T47D (cell line): ENCODE results near the gene GDF9.

Source experiments
- DNase-seq, 2 experiments: peaks; one replicate each; pipeline versions ENCODE4 v3.0.0 to v3.0.0-alpha.2; 2011 to 2012; ENCODE audit warnings: low read depth in 1 of 2, low spot score in 1 of 2
- JUND ChIP-seq: IDR thresholded peaks from 2 replicates; pipeline ENCODE4 v1.6.1; 2012; ENCODE audit warnings: low read depth
- in situ Hi-C: cut with HindIII; loops from 2 replicates; pipeline ENCODE4 v1.10.0; 2016; ENCODE audit warnings: low sequenced_read_pairs, low pct_unique_long_range_greater_than_20kb

The GDF9 gene

DNA sequence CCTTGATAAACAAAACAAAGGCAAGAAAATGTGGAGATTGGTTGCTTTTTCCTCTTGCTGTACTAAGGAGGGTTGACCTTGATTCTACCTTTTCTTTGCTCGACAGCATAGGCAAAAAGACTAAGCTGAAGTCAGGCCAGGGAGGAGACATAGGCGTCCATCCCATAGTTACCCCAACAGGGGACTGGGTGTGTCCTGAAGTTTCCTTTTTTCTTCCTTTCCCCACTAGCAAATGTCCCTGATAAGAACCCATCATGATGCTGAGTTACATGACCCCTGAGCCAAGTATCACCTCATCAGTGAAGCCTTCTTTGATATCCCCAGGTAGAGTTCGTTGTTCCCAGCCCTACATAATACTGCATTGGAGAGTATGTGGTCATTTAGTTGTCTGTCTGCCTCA lies 26.0 kb downstream of the GDF9 start:
- in situ Hi-C loops, result no loop called here
- DNase-seq, result no peak
- no peak for TF ChIP-seq JUND

DNA sequence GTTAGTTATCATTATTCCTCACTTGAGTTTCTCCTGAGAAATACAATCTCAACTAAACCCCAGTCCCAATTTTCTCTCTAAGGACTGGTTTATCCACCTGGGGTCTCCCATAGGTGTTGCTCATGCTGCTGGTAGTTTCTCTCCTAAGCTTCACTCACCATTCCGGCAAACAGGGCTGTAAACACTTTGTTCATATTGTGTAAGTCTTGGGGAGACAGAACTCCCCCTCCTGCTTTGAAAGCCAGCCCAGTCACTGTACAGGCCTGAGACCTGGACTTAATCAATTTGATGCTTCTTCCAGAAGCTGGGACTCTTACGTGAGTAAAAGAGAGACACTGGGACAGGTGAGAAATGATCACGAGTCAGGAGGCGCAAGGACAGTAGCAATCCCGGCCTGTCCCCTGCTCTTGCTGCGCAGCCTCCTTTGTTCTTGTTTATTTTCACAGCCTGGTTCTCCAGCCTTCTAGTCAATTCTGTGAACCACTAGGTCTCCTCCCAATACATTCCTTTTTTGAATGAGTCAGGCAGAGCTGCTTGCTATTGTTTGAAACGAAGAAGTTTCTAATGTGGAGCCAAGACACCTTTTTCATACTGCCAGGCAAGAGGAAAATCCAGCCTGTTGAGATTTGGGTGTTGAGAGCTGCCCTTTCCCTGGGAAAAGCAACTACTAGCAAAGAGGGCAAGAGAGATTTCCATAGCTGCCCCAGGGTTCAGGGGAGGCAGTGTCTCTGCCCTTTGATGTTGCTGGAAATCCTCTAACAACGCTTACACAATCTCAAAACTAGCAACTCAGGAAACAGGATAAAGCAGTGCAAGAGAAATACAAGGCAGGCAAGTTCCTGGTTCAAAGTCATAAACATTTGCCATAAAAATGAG lies 26.6 kb downstream of the GDF9 start:
- DNase-seq, result peak in 1 of 2 experiments; percentile 18
- in situ Hi-C loops, result no loop called here
- TF ChIP-seq JUND, result no peak

DNA sequence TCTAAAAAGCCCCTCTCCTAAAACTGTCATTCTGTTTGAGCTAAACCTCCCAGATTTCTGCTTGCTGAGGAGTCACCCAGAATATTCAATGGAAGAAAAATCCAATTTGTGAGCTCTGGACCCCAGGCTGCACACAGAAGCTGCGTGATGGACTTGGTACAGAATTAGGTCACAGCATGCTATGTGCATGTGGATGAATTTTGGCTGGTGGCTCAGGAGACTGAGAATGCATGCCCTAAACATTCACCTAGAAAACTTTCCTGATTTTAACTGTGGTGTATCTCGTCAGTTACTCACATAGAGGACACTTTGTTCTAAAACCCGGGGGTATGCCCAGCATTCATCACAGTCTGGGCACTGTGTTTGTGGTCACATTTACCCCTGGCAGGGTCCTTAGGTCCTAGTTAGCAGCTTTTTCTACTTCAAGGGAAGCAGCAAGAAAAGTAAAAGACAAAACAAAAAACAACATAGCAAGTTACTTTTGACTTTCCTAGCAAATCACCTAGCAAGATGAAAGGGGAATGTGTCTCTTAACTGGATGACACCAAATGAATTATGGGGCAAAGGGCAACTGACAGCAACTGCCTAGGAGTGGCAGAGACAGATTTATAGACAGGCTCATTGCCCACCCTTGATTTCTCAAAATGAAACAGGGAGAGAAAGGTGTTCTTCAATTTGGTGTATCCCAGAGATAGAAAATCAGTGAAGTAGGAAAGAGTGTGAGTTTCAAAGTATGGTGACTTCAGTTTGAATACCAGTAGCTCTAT lies 27.6 kb downstream of the GDF9 start:
- no peak for TF ChIP-seq JUND
- no peak for DNase-seq
- in situ Hi-C loops, result no loop called here

DNA sequence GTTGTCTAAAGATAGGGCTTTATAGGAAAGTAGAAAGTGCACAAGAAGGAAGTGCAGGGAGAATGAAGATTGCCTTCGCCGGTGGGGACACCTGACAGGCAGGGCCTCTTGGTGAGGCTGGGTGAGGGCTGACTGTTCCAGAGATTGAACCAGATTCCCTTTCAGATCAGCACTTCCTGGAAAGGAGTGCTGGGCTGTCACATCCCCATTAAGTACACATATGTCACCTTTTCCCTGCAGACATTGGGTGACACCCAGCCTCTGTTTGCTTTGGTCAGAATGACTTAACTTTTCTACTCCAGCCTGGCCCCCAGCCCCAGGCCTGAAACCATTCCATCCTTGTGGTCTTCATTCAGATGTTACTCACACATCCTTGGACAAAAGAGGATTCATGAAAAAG lies 28.4 kb downstream of the GDF9 start:
- no peak for TF ChIP-seq JUND
- in situ Hi-C loops, result no loop called here
- DNase-seq, result peak in 1 of 2 experiments; percentile 51

DNA sequence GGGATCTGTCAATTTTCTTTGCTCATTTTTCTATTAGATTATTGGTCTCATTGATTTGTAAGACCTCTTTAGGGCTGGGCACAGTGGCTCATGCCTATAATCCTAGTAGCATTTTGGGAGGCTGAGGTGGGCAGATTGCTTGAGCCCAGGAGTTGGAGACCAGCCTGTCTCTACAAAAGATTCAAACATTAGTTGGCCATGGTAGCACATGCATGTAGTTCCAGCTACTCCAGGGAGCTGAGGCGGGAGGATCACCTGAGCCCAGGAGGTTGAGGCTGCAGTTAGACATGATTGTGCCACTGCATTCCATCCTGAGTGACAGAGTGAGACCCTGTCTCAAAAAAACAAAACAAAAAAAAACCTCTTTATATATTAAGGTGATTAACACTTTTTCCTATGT lies 29.4 kb downstream of the GDF9 start:
- no peak for TF ChIP-seq JUND
- no peak for DNase-seq

DNA sequence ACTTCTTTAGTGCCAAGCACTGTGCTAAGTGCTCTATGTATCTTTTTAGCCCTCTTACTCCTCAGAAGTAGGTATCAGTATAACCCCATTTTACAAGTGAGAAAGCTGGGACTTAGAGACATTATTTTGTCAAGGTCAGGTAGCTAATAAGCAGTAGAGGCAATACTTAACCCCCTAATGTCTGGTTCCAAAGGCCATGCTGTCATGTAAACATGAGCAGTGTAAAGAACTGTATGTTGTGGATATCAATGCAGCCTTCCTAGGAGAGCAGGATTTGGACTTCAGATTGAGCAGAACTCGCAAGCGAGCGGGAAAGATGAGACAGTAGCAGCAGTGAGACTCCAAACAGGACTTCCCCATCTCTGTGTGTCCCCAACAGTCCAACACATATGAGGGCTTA lies 32.2 kb downstream of the GDF9 start:
- TF ChIP-seq JUND, result no peak
- in situ Hi-C loops, result no loop called here
- DNase-seq, result no peak

More for the DNA sequence above, 29.4 kb downstream of the GDF9 start:
- in situ Hi-C loops, result no loop called here

DNA sequence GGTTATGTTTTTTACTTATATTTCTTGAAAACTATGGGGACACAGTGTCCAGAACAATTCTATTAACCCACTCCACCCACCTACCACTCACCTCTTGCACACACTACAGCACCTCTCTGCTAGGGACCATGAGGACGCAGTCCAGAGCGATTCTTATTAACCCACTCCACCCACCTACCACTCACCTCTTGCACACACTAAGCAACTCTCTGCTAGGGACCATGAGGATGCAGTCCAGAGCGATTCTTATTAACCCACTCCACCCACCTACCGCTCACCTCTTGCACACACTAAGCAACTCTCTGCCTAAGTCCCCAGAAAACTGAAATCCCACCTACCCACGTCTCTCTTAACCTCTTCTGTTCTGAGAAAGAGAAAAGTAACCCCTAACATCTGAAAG lies 33.7 kb downstream of the GDF9 start:
- in situ Hi-C loops, result no loop called here
- no peak for DNase-seq
- TF ChIP-seq JUND, result no peak

DNA sequence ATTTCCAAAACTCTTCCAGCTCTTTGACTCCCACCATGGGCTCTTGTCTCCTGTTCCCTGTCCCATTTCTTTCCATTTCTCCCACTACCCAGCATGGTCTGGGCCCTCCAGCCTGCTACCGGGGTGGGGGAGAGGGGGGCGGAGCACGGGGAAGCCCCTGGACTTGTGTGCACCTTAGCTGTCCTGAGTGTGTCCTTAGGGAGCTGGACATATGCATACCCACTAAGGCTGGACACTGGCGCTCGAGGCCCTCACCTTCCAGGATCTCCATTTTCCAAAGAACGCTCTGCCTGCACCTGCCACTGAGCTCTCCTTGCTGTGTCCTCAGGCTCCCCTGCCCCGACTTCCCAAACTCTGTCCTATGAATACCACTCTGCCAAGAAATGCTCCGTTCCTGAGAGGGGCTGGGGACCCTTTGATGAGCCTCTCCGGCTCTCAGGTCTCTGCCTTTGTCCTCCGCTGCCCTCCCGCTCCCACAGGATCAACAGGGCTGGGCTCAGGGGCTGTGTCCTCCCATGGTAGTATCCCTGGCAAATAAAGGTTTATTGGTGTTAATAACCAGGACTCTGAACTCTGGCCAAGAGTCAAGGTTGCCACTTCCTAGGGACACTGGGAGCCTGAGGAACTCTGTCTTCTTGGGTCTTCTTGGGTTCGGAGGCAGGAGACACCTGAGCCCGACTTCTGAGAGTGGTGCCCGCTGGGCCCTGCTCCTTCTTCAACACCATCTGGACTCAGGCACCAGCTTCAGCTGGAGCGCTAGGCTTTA lies 35.0 kb downstream of the GDF9 start:
- no peak for TF ChIP-seq JUND
- in situ Hi-C loops, result no loop called here
- DNase-seq, result no peak

DNA sequence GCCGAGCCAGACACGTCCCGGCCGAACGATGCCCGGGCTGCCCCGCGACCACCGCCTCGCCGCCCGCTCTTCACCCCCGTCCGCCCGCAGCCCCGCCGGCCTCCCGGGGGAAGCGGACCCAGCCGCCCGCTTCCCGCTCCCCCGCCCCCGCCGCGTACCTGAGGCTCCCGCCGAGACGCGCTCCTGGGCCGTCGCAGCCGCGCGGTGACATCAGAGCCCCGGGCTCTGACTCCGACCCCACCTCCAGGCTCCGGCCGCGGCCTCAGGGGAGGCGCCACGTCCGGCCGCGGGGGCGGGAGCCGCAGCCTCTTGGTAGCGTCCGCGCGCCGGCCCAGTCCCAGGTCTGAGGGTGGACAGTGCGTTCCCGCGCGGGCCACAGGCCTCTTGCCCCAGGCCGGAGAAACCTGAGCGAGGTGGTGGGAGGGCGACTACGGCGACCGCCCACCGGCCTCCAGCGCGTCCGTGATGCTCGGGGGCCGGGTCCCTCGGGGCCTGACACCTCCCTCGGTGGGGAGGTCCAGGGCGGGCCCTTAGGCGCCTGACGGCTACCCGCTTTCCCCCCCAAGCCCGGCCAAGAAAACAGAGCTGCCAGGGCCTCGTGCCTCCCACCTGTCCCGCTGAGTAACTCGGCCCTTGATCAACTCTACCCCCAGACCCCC lies 35.7 kb downstream of the GDF9 start, which contains the start of gene SHROOM1:
Gene SHROOM1 (minus strand): TSS at position 212 of the 659 bp plus-strand sequence. CDS start 4,507 bp downstream, outside the sequence.
- in situ Hi-C loops, result no loop called here
- DNase-seq, result peak; percentile 69 to 73
- TF ChIP-seq JUND, result no peak

DNA sequence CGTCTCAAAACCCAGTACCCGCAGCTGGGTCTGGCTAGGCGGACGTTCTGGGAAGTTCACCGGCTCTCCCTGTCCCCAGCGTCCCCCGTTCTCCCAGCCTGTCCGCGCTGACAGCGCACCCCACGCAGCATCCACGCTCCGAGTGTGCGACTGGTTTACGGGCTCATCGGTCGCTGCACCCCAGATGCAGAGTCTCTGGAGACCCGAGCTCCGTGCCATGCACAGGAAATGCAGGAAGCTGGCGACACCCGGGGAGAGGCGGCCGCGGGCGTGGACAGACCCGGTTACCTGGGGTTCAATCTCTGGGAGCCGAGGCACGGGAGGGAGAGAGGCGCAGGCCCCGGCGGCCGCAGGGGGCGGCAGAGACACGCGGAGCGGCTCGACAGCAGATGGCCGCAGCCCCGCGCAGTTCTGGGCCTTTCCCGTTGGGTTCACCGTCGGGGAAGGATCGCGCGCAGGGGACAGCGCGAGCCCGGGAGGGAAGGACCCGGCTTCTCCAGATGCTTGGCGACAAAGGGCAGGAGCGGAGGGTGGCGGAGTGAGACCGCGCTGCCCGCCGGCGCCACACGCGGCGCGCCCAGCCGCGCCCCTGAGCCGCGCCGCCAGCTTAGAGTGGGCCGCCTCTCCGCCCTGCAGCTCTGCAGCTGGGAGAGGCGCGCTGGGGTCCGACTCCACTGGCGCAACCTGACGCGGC lies 36.4 kb downstream of the GDF9 start:
- no peak for TF ChIP-seq JUND
- DNase-seq, result peak; percentile 82 to 98
- in situ Hi-C loops, result no loop called here

DNA sequence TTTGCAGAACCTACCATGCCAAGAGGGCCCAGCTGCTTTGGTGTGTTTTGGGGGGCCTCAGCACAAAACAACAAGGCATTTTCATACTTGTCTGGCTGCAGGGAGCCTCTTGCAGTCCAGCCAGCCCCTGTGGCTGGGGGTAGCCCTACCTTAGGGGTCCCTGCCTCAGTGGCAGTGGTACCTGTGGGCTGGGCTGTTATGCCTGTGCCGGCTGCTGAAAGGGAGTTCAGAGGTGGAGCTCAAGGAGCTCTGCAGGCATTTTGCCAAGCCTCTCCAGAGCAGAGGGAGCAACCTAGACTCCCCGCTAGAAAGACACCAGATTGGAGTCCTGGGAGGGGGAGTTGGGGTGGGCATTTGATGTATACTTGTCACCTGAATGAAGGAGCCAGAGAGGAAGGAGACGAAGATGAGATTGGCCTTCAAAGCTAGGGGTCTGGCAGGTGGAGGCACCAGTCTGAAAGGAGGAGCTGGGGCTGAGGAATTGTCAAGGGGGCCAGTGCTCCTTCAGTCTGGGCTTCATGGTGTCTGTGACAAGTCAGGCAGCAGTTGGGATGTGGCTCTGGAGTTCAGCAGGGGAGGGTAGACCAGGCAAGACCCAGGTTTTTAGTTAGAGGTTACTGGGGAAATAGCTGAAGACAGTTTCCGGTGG lies 37.3 kb downstream of the GDF9 start:
- no peak for TF ChIP-seq JUND

More for the DNA sequence above, 37.3 kb downstream of the GDF9 start:
- in situ Hi-C loops, result no loop called here
- DNase-seq, result no peak
